Endothelial cell of umbilical vein (primary cell): ENCODE data around the gene EVI2A.

Source experiments
- JUN ChIP-seq: IDR thresholded peaks from 2 replicates; pipeline ENCODE4 v1.6.1; 2011; ENCODE audit warnings: borderline replicate concordance, low read depth; ENCODE audit not compliant: insufficient read length, insufficient read depth
- MYC ChIP-seq: IDR thresholded peaks from one replicate; pipeline ENCODE4 v1.6.1; 2011; ENCODE audit warnings: mild to moderate bottlenecking, low read depth, low read length
- POLR2A ChIP-seq: IDR thresholded peaks from 2 replicates; pipeline ENCODE4 v1.6.1; 2012; ENCODE audit warnings: low read depth, mild to moderate bottlenecking, control low read depth, low read length
- POLR2AphosphoS5 ChIP-seq: IDR thresholded peaks from 2 replicates; pipeline ENCODE4 v1.6.1; 2012; ENCODE audit warnings: low read depth, mild to moderate bottlenecking, control low read depth, low read length, moderate library complexity; ENCODE audit not compliant: insufficient read depth
- TF ChIP-seq, protein P1 (sequence below), 2 donors: IDR thresholded peaks; 1 replicate in 1 of 2; 2 replicates in 1 of 2; pipeline ENCODE4 v1.5.1; 2011; ENCODE audit warnings: low read length in 2 of 2, mild to moderate bottlenecking in 2 of 2, moderate library complexity in 2 of 2, control low read depth in 1 of 2, inconsistent platforms in 1 of 2, low read depth in 1 of 2; ENCODE audit not compliant: insufficient read depth in 1 of 2; ENCODE audit errors: extremely low read depth in 1 of 2

DNA sequence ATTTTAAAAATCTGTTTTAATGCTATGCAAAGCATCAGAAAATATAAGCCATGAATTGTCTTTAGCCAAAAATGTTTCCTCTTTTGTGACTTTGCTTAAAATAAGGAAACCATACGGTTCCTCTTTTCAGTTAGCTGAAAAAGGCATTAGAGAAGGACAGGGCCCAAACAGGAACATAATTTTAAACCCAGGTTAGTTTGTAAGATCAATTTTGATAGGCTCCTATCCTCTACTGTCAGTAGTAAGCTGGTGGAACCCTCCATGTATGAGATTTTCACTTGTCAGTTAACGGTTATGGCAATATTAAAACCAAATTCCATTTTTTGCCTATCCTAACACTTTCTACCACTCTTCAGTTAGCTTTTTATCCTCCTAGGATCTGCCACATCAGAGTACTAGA lies 11.9 kb downstream of the EVI2A start:
- TF ChIP-seq POLR2AphosphoS5 = no peak
- TF ChIP-seq, protein P1, sequence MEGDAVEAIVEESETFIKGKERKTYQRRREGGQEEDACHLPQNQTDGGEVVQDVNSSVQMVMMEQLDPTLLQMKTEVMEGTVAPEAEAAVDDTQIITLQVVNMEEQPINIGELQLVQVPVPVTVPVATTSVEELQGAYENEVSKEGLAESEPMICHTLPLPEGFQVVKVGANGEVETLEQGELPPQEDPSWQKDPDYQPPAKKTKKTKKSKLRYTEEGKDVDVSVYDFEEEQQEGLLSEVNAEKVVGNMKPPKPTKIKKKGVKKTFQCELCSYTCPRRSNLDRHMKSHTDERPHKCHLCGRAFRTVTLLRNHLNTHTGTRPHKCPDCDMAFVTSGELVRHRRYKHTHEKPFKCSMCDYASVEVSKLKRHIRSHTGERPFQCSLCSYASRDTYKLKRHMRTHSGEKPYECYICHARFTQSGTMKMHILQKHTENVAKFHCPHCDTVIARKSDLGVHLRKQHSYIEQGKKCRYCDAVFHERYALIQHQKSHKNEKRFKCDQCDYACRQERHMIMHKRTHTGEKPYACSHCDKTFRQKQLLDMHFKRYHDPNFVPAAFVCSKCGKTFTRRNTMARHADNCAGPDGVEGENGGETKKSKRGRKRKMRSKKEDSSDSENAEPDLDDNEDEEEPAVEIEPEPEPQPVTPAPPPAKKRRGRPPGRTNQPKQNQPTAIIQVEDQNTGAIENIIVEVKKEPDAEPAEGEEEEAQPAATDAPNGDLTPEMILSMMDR (IDR thresholded peaks at IDR 0.05; ENCODE audit: extremely low read depth in 1 of 2, insufficient read depth in 1 of 2, low read depth in 1 of 2, low read length in 2 of 2) = no peak
- no peak for TF ChIP-seq MYC
- no peak for TF ChIP-seq POLR2A
- no peak for TF ChIP-seq JUN
